ENCODE results near the gene NPY4R2.
"Not testable (repeated sequence)": the region's sequence is repeated elsewhere in the genome, so short reads cannot be mapped to it uniquely, and the experiment has no call there.

GRCh38 chr10:47909333-47909732, 9.1 kb upstream of the NPY4R2 start:
- TF ChIP-seq CTCF, POLR2A (IDR thresholded peaks at IDR 0.05): not testable (repeated sequence)
